ENCODE measurements around the gene RPL31.
A peak's percentile ranks its signal among the peaks of the same experiment; 100 is the strongest.

Gene RPL31

GRCh38 chr2:100975521-100975785 lies 26.6 kb upstream of the RPL31 start:
- DNase-seq (ENCODE audit: low read depth) = no peak

DNA sequence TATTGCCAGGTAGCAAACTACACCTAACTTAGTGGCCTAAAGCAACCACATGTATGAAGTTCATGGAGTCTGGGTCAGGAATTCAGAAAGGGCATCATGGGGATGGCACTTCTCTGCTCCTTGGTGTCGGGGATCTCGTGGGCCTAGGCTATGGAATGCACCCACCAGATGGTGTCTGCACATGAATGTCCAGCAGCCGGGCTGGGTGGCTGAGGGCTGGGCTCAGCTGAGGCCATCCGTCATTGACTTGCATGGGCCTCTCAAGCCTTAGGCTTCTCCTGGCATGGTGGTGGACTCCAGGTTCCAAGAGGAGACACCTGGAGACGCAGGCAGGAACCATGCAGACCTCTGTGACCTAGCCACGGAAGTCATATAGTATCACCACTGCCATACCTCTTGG lies 26.0 kb upstream of the RPL31 start:
- no peak for DNase-seq (ENCODE audit: low read depth)

DNA sequence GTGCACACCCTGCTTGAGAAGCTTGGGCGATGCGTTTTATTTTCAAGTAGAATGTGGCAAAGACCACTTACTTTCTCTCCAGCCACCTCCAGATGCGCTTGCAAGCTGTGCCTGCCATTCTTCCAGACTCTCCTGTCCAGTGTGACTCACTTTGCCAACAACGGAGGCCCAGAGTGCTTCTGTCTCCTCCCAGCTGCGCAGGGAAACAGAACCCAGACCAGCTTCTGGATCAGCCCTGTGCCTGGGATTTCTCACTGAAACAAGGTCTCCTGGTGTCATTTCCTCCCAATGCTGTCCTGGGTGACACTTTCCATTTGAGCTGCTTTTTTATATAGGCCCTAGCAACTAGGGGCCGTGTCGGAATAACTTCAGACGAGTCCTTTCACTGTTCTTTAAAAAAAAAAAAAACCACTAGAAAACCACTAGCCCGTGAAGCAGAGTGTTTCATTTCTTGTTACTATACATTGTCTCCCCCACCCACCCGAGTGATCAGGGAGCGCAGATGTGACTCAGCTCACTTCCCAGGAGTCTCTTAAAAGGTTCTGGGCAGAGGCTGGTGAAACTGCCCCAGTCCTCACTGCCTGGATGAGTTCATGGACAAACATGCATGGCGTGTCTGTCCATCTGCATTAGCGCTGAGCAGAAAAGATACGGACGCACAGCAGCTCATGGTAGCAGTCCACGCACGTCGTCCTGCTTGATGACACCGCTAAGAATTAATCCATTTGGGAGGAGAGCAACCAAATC lies 25.3 kb upstream of the RPL31 start:
- DNase-seq (ENCODE audit: low read depth) = no peak

DNA sequence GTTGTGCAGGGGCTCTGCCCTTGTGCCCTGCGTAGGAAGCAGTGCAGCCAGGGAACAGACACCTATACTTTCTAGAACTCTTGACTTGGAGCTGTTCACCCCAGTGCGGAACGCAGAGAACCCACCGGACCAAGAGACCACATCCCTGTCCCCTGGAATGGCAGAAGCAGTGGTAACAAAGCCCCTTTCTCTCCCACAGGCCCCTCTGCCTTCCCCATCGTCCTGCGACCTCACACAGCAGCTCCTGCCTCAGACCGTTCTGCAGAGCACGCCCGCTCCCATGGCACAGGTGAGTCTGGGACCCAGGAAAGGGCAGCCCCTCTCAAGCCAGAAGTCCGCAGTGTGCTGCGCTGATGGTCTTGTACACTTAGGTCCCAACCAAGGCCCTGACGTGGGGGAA lies 24.6 kb upstream of the RPL31 start:
- DNase-seq (ENCODE audit: low read depth) = no peak

GRCh38 chr2:100978582-100979191 lies 23.4 kb upstream of the RPL31 start:
- DNase-seq (ENCODE audit: low read depth) = peak; percentile 72

DNA sequence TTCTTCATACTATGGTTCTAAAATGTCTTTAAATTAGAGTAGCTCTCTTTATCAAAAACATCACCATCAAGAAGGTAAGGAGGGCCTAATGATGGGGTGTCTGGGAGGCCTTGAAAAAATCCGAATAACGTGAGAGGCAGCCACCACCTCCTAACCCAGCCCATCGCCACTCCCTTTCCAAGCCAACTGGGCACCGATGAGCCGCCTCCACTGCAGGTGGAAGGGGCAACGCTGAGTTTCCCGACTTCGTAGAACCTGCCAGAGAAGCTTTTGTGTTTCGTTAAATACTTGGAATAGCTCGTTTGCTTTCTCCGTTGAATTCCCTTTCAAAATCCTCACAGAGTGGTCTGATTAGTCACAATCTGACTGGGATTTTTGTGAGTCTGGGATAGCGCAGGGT lies 22.0 kb upstream of the RPL31 start:
- DNase-seq (ENCODE audit: low read depth) = no peak

DNA sequence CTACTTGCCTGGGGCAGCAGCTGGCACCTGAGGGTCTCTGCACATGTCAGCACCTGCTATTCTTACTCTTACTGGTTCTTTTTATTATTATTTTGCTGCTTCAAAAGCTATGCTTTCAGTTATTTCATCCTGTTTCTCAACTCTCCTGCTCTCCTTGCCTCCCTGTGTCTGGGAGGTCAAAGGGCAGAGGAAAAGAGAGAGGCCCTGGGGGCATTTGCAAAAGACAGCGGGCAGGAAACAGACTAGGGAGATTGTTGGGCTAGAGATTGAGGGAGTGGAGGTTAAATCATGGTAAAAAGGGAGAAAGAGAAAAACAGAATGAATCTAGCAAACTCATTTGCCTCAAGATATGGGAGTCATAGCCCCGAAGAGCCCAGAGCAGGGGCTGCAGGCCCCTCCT lies 21.1 kb upstream of the RPL31 start:
- no peak for DNase-seq (ENCODE audit: low read depth)

DNA sequence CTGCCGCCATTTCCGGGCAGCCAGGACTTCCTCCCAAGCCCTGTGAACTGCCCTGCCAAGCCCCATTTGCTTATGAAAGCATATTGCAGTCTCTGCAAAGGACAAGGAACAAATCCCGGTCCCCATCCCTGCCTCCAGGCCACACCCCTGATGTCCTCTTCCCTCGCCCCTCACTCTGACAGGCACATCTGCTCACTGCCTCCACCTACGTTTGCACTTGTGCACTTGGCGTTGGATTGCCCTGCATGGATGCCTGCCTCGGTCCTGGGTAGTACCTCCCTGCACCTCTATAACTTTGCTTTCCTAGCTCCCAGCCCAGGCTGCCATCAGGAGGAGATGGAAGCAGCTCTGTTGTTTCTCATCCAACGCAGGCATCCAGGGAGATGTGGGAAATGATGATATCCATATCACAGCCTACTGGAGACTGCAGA lies 19.6 kb upstream of the RPL31 start:
- DNase-seq (ENCODE audit: low read depth) = no peak

GRCh38 chr2:100983201-100983600 lies 18.9 kb upstream of the RPL31 start:
- DNase-seq (ENCODE audit: low read depth) = no peak

- DNase-seq (ENCODE audit: low read depth) = no peak
These were observed 18.3 kb upstream of the RPL31 start for GRCh38 chr2:100983684-100984310.

DNA sequence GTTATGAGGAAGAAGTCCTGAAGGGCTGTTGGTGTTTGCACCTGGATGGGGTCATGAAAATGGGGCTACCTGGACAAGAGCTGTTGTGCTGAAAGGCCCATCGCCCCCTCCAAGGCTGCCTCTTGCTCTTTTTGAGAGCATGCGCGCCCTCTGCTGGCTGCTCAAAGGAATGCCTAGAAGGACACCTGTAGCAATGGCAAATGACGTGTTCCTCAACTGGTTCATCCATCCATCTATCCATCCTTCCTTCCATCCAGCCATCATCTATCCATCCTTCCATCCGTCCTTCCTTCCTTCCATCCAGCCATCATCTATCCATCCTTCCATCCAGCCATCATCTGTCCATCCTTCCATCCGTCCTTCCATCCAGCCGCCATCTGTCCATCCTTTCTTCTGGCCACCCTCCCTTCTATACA lies 17.2 kb upstream of the RPL31 start:
- peak; percentile 58 for DNase-seq (ENCODE audit: low read depth)

GRCh38 chr2:100986157-100986556 lies 15.9 kb upstream of the RPL31 start:
- no peak for DNase-seq (ENCODE audit: low read depth)

GRCh38 chr2:100987536-100987935 lies 14.6 kb upstream of the RPL31 start:
- DNase-seq (ENCODE audit: low read depth) = no peak

DNA sequence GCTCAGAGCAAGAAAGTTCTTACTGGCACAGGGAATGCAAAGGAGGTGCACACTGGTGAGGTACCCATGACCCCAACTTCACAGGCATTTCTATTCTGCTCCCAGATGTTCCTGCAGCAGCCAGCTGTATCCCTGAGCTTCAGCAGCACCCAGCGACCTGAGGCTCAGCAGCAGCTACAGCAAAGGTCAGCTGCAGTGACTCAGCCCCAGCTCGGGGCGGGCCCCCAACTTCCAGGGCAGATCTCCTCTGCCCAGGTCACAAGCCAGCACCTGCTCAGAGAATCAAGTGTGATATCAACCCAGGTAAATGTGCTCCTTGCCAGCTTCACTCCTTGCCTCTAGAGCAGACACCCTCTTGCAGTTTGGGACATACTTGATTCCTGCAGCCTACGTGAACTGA lies 14.1 kb upstream of the RPL31 start:
- DNase-seq (ENCODE audit: low read depth) = no peak

DNA sequence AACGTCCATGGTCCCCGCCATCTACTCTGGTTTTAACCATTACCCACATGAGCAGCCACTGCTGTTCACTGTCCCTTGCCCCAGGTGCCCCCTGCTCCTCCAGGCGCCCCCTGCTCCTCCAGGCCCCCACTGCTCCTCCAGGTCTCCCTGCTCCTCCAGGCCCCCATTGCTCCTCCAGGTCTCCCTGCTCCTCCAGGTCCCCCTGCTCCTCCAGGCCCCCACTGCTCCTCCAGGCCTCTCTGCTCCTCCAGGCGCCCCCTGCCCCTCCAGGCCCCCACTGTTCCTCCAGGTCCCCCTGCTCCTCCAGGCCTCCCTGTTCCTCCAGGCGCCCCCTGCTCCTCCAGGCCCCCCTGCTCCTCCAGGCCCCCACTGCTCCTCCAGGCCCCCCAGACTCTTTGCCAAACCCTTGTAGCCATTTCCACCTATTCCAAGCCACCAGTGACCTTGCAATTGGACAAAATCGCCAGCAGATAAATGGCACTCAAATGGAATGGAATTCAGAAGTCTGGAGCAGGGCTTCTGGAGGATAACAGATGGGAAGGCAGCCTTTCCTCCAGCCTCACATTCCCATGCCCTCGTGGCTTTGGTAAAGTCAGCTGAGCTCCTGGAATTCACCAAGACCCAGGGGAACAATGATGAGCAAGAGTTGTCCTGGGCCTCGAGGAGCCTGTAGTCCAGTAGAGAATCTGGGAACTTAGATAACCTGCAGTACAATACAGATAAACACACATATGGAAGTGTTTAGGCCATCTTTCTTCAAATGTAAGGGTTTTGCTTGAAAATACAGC lies 13.3 kb upstream of the RPL31 start:
- peak; percentile 40 for DNase-seq (ENCODE audit: low read depth)

GRCh38 chr2:100989666-100990065 lies 12.4 kb upstream of the RPL31 start:
- no peak for DNase-seq (ENCODE audit: low read depth)

GRCh38 chr2:100990166-100990565 lies 11.9 kb upstream of the RPL31 start:
- DNase-seq (ENCODE audit: low read depth) = no peak

- DNase-seq (ENCODE audit: low read depth) = no peak
These were observed 11.3 kb upstream of the RPL31 start for GRCh38 chr2:100990650-100991403.

DNA sequence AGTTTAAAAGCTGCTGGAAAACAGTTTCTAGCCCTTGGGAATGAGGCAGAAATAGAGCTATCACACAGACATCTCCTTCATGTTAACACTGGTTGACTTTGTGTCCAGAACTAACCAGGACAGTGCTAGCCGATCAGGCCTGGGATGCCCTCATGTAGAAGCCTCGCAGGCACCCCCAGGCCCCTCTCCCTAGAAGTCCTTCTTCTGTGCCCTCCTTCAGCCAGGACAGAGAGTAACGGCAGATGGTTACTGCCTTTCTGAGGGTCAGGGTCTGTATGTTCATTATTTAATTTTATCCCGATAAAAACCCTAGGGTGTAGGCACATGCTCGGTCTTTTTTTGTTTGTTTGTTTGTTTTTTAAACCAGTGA lies 10.7 kb upstream of the RPL31 start:
- DNase-seq (ENCODE audit: low read depth) = no peak

DNA sequence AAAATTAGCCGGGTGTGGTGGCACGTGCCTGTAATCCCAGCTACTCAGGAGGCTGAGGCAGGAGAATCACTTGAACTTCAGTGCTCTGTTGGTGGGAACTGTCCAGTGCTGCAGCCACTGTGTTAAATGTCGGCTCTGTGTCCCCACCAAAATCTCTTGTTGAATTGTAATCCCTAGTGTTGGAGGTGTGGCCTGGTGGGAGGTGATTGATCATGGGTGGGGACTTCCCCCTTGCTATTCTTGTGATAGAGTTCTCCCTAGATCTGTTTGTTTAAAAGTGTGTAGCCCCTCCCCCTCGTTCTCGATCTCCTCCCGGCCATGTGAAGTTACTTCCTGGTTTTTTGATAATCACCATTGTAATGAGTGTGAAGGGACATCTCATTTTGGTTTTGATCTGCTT lies 9.8 kb upstream of the RPL31 start:
- DNase-seq (ENCODE audit: low read depth) = no peak

DNA sequence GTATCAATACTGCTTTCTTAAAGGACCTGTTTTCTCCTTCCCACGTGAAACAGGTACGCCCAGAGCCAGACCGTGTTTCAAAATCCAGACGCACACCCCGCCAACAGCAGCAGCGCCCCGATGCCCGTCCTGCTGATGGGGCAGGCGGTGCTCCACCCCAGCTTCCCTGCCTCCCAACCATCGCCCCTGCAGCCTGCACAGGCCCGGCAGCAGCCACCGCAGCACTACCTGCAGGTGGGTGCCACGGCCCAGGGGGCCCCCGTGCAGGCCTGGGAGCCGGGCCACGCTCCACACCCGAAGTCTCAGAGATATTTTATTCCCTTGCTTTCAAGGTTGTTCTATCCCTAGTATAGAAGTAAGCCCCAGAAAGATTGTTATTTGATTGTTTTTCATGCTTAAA lies 8.8 kb upstream of the RPL31 start:
- no peak for DNase-seq (ENCODE audit: low read depth)
